Limb (tissue), 2 donors: ENCODE measurements around the gene CASZ1.

Experiments
- DNase-seq, 2 donors: peaks; one replicate each; pipeline ENCODE4 v3.0.0-alpha.2; 2016; ENCODE audit errors: extremely low spot score in 2 of 2

Gene CASZ1

DNA sequence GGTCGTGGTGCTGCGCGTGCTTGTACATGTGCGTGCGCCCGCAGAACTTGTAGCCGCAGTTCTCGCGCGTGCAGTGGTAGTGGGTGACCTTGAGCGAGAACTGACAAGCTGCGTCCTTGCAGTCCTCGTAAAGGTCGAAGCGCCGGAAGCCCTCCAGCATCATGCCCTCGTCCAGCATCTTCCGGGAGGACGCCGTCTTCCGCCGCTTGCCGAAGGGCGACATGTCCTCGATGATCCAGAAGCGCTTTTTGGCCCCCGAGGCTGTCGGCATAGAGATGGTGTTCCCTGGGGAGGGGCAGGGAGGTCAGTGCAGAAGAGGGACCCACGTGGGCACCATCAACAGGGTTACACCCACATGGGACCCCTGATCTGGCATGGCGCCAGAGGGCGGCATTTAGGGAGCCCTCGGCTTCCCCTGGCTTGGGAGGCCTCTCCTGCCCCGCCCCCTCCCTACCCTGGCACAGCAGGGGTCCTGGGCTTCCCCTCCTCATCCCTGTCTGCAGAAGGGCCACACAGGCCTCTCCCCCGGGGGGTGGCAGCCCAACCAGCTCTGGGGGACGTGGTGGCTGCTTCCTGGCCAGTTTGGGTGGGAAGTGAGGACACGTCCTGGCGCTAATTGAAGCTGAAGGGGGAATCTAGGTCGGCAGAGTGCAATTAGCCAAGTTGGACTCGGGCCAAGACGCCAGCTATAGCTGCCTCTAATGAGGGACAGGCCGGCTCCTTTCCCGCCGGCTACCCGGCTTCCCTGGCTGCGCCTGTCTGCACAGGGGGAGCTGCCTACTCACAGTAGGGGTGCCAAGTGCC, 156.5 kb downstream of the CASZ1 start:
- peak in 1 of 2 donors; percentile 60 for DNase-seq

DNA sequence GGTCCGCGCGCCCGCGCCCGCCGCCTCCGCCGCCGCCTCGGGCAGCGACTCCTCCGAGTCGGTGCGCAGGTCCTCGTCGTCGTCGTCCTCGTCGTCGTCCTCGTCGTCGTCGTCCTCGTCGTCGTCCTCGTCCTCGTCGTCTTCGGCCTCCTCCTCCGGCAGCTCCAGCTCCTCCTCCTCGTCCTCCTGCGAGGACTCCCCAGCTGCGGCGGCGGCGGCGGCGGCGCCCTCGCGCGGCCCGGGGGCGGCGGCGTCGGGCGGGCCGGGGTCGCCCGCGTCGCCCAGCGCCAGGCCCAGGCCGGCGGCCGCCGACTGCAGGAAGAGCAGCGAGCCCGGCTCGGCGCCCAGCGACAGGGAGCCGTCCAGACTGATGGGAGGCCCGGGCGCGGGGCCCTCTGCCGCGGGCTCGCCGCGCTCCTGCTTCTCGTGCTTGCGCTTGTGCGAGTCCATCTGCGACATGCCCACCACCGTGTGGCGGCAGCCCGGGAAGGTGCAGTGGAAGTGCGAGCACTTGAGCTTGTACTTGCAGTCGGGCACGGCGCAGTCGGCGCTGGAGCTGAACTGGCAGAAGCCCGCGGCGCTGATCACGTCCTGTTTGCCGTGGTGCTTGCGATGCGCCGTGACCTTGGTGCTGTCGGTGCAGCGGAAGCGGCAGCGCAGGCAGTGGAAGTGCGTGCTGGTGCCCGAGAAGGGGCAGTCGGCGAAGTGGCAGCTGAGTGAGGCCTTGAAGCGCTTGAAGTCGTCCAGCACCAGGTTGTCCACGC, 157.3 kb downstream of the CASZ1 start:
- peak in 1 of 2 donors; percentile 64 for DNase-seq

GRCh38 chr1:10638559-10639005, 157.9 kb downstream of the CASZ1 start:
- no peak for DNase-seq

- DNase-seq = no peak
Measured at GRCh38 chr1:10637834-10638558, 158.4 kb downstream of the CASZ1 start.

- no peak for DNase-seq
Measured at GRCh38 chr1:10637400-10637799, 159.0 kb downstream of the CASZ1 start.

DNA sequence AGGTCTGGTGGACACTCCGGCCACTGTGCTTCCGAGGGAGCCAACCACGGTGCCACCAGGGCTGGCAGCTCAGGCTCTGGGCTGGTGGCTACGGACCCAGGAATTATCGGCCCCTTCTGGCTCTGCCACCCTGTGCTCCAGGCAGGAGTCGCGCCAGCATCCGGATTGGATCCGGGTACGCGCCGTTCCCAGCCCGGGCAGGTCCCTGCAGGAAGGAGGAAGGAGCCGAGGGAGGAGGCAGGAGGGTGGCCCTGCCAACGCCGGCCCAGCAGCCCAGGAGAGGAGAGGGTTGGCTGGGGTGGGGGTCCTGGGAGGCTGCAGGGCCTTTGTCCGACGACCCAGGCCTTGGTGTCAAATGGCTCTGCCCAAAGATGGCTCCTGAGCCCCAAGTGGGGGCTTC, 160.5 kb downstream of the CASZ1 start:
- no peak for DNase-seq

GRCh38 chr1:10635085-10635896, 161.2 kb downstream of the CASZ1 start:
- no peak for DNase-seq

DNA sequence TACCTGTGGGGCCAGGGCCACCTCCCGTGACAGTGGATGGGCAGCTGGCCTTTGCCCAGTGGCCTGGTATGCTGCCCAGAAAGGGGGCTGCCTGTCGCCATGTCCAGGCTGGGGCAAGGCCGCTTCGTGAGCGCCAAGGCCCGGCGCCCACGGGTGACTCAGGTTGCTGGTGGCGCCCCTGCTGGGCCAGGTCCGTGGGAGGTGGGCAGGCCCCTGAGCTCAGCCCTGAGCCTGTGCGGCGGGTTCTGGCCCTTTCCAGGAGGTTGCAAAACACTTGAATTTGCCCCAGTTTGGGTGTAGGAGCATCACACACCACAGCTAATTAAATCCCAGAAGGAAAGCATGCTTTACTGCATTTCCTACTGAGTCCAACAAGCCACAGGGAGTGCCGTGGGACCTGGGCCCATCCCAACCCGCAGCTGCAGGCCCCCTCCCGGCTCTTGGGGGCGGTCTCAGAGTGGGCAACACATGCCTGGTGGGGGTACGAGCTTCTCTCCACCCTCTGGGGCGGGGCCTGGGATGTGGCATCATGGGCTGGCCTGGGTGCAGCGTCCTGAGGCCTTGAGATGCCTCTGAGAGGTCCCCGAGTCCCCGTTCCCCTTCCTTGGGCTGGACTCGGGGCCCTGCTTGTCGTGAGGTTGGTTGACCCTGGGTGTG, 161.9 kb downstream of the CASZ1 start:
- DNase-seq = no peak

DNA sequence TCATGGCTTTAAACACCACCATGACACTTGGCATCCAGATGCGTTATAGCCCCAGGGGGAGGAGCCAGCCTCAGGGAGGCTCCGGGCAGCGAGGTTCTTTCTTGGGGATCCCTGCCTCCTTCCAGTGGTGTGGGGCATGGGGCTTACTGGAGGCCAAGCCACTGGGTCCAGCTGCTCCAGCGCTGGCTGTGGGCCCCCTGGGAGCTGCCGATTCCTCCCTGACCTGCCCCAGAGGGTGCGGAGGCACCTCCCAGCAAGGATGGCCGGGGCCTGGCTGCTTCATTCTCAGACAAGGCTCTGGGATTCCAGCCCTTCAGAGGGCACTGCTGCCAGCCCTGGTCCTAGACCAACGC, 162.4 kb downstream of the CASZ1 start:
- DNase-seq = no peak

DNA sequence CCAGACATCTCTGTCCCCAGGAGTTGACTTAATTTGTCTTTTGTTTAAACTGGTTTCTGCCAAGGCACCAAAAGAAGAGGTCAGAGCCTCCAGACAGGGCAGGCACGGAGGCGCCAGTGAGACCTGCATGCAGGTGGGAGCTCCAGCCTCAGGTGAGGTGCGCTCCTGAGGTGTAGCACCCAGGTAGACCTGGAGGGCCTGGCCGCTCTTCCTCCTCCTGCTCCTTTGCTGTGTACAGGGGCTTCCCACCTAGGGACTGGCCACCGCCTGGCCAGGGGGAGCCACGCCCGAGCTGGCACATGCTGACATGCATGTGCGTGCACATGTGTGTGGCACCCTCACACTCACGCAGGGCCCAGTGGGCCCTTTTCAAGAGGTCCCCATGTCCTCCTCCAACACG, 163.0 kb downstream of the CASZ1 start:
- DNase-seq = no peak

GRCh38 chr1:10632691-10633090, 163.8 kb downstream of the CASZ1 start:
- no peak for DNase-seq

DNA sequence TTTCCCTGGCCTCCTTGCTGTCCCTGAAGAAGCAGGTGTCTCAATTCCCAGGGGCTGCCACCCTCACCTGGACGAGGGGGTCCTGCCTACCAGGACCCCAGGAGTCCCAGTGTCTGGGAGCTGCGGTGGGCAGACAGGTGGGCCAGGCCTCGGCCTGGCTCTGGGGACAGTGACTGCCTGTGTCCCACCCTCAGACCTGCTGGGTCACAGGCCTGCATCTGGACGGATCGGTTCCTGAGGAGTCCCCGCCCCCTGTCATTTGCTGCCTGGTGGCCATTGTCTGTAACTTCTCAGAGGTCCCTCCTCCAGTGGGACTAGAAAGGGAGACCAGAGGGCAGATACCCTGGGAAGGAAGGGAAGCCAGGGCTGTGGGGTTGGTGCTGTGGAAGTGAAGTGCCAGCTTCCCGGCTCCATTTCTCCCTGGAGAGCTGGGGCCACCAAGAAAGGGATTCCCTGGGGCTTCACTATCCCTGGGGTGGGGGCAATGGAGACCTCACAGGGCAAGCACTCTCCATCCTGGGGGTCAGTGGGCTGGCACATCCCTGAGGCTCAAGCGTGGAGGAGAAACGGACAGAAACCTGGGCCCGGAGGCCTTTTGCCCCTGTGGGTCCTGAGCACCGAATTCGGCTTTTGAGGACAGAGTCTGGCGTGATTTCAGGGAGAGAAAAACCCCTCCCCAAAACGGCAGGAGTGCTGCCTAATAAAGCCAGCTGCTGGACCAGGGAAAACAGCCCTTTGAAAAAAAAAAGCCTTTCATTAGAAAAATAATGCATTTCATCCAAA, 164.4 kb downstream of the CASZ1 start:
- no peak for DNase-seq

DNA sequence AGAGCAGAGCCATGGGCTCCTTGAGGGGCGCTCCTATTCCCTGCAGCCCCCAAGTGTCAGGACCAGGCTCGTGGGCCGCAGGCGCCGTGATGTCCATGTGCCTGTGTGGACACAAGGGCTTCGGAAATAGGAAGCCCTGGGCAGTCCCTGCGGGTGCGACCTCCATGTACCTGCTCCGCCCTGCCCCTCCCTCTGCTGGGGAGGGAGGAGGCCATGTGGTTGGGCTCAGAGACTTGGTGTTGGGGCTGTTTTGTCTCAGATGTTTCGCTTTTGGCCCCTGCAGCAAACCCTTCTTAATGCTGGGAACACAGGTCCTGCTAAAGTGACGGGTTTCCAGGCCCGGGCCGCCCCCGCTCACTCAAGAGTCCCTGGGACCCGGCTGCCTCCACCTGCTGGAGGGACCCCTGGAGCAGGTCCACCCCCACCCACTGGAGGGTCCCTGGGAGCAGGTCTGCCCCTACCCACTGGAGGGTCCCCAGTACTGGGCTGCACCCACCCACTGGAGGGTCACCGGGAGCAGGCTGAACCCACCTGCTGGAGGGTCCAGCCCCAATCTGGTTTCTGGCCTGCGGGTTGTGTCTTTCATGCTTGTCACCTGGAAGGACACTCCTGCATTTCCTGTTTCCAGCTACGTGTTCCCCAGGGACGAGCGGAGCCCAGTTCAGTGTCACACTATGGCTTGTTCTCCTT, 165.2 kb downstream of the CASZ1 start:
- peak in 1 of 2 donors; percentile 27 for DNase-seq

- DNase-seq = no peak
Measured at GRCh38 chr1:10630661-10631120, 165.8 kb downstream of the CASZ1 start.

GRCh38 chr1:10629816-10630571, 166.5 kb downstream of the CASZ1 start:
- no peak for DNase-seq

- DNase-seq = no peak
Measured at GRCh38 chr1:10629091-10629815, 167.2 kb downstream of the CASZ1 start.

- DNase-seq = no peak
Measured at GRCh38 chr1:10628685-10629084, 167.8 kb downstream of the CASZ1 start.
